ENCODE measurements around the gene PELI2.

DNA sequence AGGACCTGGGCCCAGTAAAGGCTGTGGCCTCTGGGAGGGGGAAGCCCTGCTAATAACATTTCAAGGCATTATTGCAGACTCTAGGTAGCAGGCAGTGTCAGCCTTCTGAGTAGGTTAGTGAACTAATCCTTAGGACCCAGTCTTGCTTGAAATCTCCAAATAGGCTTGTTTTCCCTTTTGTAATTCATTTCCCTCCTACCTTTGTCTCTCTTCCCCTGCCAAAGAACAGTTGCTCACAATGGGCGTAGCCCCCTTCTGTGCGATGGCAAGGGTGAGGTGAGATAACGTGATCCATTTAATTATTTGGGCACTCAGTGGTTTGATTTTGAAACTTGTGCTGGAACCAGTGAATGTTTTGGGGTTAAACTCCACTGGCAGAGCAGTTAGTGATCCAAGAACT lies 10.9 kb downstream of the PELI2 start:
- TF ChIP-seq, protein P1, sequence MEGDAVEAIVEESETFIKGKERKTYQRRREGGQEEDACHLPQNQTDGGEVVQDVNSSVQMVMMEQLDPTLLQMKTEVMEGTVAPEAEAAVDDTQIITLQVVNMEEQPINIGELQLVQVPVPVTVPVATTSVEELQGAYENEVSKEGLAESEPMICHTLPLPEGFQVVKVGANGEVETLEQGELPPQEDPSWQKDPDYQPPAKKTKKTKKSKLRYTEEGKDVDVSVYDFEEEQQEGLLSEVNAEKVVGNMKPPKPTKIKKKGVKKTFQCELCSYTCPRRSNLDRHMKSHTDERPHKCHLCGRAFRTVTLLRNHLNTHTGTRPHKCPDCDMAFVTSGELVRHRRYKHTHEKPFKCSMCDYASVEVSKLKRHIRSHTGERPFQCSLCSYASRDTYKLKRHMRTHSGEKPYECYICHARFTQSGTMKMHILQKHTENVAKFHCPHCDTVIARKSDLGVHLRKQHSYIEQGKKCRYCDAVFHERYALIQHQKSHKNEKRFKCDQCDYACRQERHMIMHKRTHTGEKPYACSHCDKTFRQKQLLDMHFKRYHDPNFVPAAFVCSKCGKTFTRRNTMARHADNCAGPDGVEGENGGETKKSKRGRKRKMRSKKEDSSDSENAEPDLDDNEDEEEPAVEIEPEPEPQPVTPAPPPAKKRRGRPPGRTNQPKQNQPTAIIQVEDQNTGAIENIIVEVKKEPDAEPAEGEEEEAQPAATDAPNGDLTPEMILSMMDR (IDR thresholded peaks at IDR 0.05), result no peak
- TF ChIP-seq POLR2A (IDR thresholded peaks at IDR 0.05), result no peak

Measured in lower leg skin (tissue), 3 donors.